Measurements from ENCODE around the gene DSCAML1. TPM values are rescaled to one million over a fixed set of nuclear protein-coding genes. Genes with fewer than 3 reads are reported as not detected.

DSCAML1 gene
- total RNA-seq, 1 donor from 2014 or later, result 0.95 TPM

DNA sequence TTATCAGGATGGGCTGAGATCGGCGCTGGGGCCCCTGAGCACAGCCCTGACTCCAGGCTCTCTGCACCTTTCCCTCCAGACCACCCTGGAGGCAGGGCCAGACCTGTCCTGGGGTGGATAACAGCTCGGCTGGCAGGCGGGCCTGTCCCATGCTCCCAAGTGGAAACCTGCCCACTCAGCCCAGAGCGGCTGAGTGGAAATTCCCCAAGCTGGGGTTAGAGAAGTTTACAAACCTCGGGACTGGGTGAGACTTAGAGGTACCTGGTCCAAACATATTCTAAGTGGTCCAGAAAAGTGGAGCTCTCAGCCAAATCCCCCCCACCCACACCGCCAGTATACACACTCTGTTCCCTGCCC is 32.3 kb upstream of the DSCAML1 start:
- ATAC-seq (peak in 1 of 2 donors; percentile 11), DNase-seq (no peak)
- no peak for TF ChIP-seq CTCF (IDR thresholded peaks at IDR 0.05)
- H3K9me3 ChIP-seq, result no peaks in the 10 kb centered on the region
- intact Hi-C loops (cut with DNase I), result no loop called here
- no peak overlapping the region for H3K4me3 ChIP-seq
- peak overlapping the region; percentile 58 for H3K27ac ChIP-seq
- peaks cover 39% of the 10 kb centered on the region for H3K4me1 ChIP-seq
- H3K36me3 ChIP-seq, result no peaks in the 10 kb centered on the region
- peaks cover 3% of the 10 kb centered on the region for H3K27me3 ChIP-seq (ENCODE audit: low read depth)

DNA sequence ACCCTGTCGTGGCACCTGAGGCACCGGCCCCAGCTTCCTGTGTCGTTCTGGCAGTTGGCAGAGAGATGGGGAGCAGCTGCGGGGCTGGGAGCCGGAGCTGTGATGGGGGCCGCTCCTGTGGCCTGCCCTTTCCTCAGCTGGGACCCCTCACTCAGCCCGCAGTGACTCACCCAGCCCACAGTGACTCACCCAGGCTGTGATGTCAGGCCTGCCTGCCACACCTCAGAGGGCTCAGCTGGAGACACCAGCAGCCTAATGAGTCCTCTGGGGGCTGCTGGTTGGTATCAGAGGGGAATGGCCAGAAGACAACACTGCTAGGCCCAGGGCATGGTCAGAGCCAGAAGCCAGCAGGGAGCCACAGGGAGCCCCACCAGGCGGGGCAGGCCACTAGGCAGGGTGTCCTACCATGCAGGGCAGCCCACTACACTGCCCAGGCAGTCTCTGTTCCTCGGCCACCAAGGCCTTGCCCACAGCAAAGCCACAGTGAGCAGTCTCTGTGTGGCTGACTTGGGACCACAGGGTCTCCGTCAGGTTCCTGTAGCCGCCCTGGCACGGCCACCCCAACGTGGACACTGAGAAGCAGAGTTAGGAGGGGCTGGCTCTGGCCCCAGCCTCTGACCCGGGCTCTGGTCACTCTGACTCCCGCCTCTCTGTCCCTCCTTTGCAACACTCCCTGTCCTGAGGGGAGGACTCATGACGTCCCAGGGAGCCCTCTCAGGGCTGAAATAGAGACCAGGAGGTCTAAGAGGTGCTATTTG is 31.8 kb upstream of the DSCAML1 start:
- H3K36me3 ChIP-seq, result no peaks in the 10 kb centered on the region
- H3K27ac ChIP-seq, result peak overlapping the region; percentile 58
- intact Hi-C loops (cut with DNase I), result no loop called here
- ATAC-seq (peak; percentile 44 to 57), DNase-seq (peak; percentile 46)
- H3K4me1 ChIP-seq, result peaks cover 45% of the 10 kb centered on the region
- TF ChIP-seq CTCF (IDR thresholded peaks at IDR 0.05), result no peak
- no peak overlapping the region for H3K4me3 ChIP-seq
- H3K27me3 ChIP-seq (ENCODE audit: low read depth), result peaks cover 3% of the 10 kb centered on the region
- H3K9me3 ChIP-seq, result no peaks in the 10 kb centered on the region

- DNase-seq, result no peak
These were observed 30.8 kb upstream of the DSCAML1 start for GRCh38 chr11:117827521-117828511.

DNA sequence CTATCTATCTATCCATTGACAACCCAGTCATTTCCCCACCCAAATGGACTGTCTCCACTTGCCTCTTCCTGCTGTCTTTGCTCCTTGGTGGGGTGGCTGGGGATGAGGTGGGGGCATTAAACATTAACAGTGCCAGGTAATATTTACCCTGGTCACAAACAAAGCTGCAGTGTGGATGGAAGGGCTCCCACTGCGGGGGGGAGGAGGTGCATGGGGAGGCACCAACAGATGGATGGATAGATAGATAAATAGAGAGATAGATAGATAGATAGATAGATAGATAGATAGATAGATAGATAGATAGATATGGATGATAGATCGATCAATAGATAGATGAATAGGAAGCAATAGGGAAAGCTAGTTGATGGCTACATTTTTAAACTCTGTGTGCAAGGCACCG is 29.8 kb upstream of the DSCAML1 start:
- TF ChIP-seq CTCF (IDR thresholded peaks at IDR 0.05), result no peak
- no peaks in the 10 kb centered on the region for H3K9me3 ChIP-seq
- no peak for DNase-seq
- H3K4me1 ChIP-seq, result peaks cover 60% of the 10 kb centered on the region
- H3K36me3 ChIP-seq, result no peaks in the 10 kb centered on the region
- no peak for ATAC-seq
- no peak overlapping the region for H3K4me3 ChIP-seq
- peaks cover 3% of the 10 kb centered on the region for H3K27me3 ChIP-seq (ENCODE audit: low read depth)
- H3K27ac ChIP-seq, result no peak overlapping the region
- intact Hi-C loops (cut with DNase I), result no loop called here

More at GRCh38 chr11:117827521-117828511, 30.8 kb upstream of the DSCAML1 start:
- no peak for ATAC-seq
- Histone ChIP-seq H3K9me3 (no peaks in the 10 kb centered on the region), H3K4me3 (no peak overlapping the region), H3K27me3 (ENCODE audit: low read depth) (peaks cover 3% of the 10 kb centered on the region), H3K4me1 (peaks cover 55% of the 10 kb centered on the region), H3K36me3 (no peaks in the 10 kb centered on the region), H3K27ac (peak overlapping the region; percentile 4)
- intact Hi-C loops (cut with DNase I), result no loop called here
- no peak for TF ChIP-seq CTCF (IDR thresholded peaks at IDR 0.05)

GRCh38 chr11:117826190-117826570 is 29.2 kb upstream of the DSCAML1 start:
- Histone ChIP-seq H3K9me3 (no peaks in the 10 kb centered on the region), H3K27me3 (ENCODE audit: low read depth) (peaks cover 3% of the 10 kb centered on the region), H3K4me1 (peaks cover 60% of the 10 kb centered on the region), H3K4me3 (no peak overlapping the region), H3K27ac (no peak overlapping the region), H3K36me3 (no peaks in the 10 kb centered on the region)
- intact Hi-C loops (cut with DNase I), result no loop called here
- DNase-seq (no peak), ATAC-seq (no peak)
- no peak for TF ChIP-seq CTCF (IDR thresholded peaks at IDR 0.05)

Data from lower lobe of right lung (tissue), 2 donors.